ENCODE data around the gene CPED1.

Gene CPED1

DNA sequence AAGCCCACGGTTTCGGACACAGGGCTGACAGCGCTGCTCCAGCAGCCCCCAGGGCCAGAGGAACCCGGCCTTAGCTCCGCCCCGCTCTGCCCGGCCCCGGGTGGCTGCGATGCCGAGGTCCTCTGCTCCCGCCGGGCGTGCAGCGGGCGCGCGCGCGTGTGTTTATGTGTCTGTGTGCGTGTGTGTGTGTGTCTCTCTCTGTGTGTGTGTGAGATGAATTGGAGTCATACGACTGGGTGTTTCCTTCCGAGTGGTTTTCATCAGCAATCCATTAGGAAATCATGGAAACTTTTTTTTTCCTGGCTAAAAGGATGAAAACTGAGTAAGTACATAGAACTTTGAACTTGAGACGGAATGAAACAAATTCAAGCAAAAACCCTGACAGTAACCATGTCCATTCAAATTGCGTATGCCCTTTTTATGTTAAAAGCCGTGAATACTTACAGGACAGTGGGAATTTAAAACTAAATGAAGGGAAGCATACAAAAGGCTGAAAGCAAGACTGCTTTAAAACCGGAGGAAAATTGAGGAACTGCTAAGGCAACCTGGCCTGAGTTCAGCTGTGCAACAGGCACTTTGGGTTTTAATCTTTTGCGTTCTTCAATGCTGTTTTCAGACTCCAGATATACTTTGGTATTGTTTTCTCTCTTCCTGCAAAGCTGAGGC is at the start of gene CPED1:
CPED1 (plus strand) TSS at position 121 of the 666 bp plus-strand sequence. CDS start 911 bp downstream, outside the sequence.
- DNase-seq: no peak

DNA sequence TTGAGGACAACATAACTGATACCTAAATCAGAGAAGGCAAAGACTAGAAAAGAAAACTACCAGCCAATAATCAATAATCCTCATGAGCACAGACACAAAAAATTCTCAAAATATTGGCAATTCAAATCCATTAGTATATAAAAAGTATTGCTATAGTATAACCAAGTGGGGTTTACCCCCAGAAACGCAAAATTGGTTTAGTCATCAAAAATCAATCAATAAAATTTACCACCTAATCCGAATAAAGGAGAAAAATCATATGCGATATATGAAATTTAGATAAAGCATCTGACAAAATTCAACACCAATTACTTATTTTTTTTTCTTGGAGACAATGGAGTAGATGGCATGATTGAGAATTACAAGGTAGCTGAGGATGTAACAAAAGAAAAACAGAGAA is 49.2 kb upstream of the CPED1 start:
- no peak for DNase-seq

DNA sequence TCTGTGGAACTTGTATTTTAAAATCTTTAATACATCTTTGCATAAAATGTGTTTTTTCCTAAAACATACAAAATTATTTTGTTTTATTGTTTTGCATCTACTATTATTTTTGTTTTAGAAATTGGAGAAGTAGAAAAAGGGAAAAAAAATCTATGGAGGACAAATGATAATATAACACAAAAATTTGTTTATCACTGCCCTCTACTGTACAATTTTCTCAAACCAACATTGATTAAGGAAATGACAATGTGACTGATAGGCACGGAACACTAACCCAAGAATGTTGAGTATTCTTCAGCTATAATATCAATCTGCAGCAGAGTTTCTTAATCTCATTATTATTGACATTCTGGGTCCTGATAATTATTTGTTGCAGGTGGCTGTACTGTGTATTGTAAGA is 47.4 kb upstream of the CPED1 start:
- DNase-seq: no peak

DNA sequence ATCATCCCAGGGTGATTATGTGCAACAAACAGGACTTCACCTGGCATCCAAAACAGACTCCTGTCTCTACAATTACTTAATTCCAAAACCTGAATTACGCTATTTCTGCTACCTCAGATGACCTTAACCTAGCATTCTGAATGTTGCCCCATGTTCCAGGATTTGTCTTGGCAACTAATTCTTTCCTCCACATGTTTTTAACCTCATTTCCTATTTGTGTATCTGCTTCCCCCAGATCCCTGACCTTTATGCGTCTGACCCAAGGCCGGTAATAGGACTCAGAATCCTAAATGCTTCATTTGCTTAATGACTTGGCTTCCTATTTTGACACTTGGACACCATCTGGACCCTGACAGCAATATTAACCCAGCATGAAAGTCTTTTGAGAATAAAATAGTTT is 46.7 kb upstream of the CPED1 start:
- DNase-seq: no peak

DNA sequence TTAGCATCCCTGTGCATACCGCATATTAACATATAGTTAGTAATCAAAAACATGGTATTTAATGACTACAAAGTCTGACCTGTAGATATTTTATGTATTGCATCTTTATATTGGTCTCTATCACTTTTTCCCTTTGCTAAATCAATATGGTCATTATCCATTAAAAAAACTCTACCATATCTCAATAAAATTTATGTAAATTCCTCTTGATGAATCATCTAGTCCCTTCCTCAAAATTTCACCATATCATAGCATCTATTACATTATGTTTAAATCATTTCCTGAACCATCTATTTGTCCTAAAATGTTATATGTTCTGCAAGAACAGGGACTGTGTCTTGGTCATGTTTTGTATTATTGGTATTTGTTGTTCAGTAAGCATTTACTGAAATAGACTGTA is 45.6 kb upstream of the CPED1 start:
- DNase-seq: no peak

DNA sequence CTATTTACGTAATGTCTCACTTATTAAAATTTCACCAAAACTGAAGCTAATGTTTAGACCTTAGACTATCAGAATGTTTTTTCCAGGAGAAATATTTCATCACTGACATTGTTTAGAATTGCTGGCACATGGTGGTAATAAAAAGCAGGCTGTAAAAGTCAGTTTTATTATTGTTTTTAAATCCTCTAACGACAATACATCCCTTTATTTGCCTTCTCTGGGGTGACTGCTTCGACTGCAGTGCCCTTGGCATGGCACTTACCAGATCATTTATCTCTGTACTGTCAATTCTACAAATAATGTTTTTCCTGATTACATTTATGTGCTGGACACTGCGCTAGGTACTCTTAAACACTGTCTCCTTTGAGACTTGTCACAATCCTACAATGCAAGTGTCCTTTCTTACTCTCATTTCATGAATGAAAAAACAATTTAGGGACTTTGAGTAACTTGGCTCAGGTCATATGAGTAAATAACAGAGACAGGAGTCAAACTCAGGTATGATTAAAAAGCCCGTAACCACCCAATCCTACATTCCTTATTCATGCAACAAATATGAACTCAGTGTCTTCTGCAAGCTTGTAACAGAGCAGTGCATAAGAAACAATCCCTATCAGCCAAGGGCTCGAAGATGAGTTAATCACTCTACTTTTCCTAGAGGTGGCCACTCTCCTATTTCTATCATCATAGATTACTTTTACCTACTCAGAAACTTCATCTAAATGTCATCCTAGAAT is 43.5 kb upstream of the CPED1 start:
- DNase-seq: no peak

DNA sequence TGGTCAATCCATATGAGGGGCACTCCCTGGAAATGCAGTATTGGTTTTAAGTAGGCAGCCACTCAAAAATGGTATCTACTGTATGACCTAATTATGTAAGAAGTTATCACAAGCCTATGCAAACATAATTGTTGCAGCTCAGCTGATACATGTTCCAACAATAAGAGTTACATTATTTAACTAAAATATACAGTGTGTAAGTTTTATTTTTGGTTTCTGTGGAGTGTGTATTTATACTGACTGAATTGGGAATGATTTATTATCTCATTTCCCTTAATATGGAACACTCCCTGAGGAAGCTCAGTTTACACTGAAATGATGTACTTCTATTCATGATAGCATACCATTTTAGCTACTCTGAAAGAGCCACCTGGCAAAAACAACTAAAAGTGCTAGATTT is 40.5 kb upstream of the CPED1 start:
- no peak for DNase-seq

DNA sequence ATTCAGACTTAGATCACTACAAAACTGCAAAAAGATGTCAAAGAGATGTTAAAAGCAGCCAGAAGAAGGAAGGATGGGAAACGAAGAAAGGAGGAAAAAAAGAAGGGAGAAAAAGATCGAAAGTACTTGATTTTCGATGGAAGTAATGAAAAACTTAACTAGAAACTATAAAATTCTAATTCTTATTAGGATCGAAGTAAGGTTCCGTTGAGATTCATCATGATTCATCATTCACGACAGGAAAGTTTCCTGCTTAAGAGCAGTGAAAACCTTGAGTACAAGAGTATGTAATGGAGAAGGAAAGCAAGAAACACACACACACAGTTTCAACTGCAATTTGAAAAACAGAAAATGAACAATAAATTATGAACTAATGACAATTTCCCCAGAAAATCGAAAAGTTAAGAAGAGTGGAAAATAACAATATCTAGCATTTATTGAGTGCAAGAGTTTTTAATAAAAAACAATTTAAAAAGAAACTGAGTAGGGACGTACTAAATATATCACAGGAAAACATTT is 39.1 kb upstream of the CPED1 start:
- no peak for DNase-seq

DNA sequence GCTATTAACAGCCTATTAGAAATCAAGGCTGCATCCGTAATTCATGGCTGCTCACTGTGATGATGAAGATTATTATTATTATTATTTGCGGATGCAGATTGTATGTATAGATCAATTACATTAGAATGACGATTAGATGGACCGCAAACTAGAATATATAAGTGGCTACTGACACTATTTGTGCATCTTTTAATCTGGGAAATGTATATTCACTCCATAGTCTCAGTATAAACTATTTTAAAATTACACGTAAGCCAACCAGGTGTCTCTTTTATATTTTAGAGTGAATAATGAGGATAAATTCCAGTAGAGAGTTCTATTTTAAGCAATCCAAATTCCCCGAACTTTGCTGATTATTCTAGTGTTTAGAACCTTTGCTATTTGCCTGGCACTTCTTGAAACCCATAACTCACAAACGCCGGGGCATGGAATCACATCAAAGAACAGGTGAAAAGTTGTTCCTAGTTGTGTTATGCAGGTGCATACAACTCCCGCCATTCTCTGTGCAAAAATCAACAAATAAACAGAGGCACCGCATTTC is 38.4 kb upstream of the CPED1 start:
- DNase-seq: no peak

DNA sequence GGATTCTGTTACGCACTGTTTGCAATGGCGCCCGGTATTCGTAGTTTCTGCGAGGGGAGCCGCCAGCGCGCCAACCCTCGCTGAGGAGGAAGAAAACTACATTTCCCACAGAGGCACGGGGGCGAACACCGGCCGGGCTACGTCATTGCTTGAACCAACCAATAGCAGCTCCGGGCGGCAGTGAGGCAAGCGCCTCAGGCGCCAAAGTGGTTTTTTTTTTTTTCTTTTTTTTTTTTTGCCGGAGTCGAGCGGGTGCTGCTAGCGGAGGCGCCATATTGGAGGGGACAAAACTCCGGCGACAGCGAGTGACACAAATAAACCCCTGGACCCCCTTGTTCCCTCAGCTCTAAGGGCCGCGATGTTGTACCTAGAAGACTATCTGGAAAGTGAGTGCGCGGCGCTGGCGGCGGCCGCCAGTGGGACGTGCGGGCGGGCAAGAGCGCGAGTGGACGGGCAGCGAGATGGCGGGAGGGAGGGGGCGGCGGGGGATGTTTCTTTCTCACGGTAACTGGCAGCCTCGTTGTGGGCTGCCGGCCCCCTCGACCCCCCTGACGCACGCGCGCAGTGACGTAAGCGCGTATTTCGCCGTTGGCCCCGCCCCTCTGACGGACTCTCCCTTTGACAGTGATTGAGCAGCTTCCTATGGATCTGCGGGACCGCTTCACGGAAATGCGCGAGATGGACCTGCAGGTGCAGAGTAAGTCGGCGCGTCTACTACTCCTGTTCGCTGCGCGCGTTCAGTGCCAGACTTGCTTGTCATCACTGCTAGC is 37.8 kb upstream of the CPED1 start, which contains the start of gene ING3:
ING3 (plus strand) TSS at position 239 of the 770 bp plus-strand sequence; CDS start at position 359, 120 bp downstream.
- peak; percentile 97 for DNase-seq

DNA sequence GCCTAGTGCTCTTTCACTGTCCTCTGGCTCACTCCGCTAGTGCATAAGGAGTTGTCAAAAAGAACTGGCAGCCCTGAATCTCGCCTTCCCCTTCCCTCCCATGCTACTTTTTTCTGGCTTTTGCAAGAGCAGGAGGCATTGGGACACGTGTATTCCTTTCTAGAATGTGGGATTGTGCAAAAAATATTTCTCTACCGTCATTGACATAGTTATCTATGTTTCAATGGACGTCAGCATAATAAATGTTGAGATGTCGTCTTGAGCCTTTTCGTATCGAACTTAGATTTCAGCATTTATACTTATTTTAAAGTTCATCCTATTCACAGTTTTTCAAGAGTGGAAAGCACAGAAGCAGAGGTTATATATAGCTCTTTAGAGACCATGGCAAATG is 37.2 kb upstream of the CPED1 start:
- DNase-seq: no peak

DNA sequence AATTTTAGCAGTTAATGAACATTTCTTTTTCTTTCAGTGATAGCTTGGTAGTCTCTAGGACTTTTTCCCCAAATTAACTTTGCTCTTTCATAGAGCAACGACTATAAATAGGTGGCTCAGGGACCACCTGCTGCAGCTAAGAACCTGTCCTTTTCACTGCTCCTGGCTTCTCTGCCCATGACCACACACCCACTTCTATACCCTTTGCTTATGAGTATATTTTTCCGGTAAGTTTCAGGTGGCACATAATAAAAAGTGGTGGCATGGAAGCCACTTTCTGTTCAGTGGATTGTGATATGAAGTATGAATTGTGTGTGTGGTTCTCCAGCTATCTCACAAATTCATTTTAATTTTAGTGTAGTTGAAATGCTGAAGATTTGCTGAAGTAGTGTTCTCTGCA is 36.7 kb upstream of the CPED1 start:
- DNase-seq: no peak

DNA sequence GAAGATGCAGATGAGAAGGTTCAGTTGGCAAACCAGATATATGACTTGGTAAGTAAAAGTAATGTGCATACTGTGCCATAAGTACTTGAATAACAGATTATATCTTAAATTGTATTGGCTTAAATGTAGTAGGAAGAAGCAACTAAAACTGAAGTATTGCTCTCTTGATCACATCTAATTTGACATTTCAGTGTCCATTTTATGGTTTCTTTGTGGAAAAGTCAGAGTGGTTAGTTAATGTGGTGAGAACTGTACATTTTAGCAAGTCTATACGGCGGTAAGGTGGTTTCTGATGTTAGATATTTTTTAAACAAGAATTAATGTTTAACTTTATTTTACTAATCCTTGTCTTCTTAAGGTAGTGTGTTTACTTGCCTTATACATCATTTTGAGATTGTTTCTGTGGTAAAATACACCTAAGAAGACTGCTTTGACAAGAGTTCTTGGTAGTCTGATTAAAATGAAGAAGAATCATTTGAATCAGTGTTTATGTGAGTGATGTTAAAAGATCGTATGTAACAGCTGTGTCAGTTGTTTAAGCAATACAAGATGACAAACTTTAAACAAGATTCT is 32.8 kb upstream of the CPED1 start:
- DNase-seq: no peak

DNA sequence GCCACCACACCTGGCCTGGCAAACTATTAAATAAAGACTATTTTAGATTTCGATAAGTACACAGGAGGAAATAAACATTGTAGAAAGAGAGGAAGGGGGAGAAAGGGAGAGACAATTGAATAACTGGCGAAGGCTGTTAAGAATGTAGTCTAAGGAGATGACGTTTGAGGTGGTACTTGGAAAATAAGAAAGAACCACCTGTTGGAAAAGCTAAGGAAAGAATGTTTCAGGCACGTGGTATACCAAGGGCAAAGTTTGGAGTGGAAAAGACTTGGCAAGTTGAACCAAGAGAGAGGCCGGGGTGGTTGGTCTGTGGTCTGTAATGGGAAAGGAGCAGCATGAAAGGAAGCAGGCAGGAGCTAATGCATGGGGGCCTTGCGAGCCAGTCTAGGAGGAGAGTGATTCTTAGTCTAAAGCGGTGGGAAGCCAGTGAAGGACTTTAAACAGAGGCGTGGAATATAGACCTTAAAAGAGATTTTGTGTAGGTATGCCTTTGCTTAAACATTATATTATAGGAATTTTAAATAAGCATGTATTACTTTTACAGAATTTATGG is 28.5 kb upstream of the CPED1 start:
- DNase-seq: no peak

DNA sequence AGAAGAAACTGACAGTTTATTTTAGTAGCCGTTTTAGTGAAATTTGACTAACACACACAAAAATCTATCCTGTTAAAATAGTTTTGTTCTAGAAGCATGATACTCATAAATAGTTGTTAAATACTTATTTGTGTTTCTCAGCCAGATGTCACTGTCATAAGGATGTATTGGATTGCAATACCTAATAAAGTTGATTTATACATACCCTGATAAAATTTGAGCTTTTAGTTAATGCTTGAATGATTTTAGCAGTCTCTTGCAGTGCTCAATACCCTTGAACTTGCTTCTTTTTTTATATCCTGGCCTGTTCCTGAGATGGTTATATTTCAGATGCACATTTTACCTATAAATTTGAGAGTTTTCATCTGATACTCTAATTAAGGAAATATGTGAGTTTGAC is 27.8 kb upstream of the CPED1 start:
- no peak for DNase-seq

DNA sequence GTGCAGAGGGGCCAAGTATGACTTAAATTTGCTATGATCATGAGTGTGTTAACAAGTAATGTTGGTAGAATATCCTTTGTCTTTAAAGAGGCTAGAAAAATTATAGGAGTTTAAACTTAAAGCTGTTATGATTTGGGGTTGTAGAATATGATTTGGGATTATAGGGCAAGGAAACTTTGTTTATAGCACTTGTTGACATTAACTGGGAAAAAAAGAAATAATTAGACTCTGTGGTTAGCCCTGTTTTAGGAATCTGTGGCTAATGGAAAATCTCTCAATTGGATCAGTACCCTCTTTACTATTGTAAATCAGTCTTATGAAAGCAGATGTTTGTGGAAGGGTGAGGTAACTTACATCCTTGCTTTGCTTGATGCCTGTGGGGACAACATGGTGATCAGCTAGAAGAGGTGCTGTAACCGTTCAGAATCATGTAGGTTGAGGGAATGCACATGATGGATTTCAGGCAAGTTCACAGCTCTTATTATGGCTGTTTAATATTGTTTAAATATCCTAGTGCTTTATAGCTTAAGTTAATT is 26.8 kb upstream of the CPED1 start:
- no peak for DNase-seq

DNA sequence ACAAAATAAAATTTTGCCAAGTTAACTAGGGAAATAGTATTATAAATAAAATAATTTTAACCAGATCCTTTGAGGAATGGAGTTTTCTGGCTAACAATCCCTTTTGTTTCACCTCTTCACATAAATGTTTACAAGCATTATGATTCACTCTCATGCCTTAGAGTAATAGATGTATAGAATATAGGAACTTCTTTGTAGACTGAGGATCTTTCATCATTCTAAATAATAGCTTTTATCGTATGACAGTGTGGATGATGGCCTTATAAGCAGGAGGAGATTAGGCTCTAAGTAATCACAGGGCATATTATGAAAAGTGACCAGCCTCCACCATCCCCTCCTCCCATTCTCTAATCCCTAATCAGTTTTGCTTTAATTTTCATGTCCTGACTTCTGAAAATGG is 24.4 kb upstream of the CPED1 start:
- no peak for DNase-seq

DNA sequence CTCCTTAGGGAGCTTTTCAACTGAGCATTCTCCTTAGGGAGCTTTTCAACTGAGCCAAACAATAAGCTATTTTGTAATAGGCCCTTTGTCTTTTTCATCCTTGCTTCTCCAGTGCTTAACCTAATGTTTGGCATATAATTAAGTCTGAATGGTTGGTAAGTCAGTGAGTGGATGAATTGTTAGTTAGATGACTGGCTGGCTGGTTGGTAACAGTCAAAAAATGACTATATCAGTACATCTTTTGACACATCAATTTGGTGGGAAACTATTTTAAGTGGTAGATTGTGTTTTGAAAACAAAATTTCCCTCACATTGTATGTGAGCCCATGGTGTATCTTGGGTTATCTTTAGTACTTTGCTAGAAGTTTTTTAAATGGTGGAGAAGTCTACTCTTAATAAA is 21.6 kb upstream of the CPED1 start:
- DNase-seq: no peak

DNA sequence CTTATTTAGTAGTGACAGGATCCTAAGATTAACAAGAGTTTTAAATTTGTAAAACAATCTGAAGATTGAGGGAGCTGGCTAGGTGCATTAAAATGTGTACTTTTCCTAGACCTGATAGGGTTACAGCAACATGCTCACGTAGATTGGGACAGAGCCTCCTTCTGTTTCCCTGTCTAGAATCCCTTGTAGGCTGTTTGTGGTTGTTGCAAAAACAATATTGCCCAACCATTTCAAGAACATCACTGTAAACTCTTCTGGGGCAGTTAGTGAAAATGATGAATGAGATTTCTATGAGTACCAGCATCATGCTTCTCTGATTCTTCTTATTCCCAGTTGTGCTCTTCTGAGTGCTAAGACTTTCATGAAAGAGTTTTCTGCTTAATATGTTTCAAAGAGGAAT is 14.7 kb upstream of the CPED1 start:
- DNase-seq: no peak

DNA sequence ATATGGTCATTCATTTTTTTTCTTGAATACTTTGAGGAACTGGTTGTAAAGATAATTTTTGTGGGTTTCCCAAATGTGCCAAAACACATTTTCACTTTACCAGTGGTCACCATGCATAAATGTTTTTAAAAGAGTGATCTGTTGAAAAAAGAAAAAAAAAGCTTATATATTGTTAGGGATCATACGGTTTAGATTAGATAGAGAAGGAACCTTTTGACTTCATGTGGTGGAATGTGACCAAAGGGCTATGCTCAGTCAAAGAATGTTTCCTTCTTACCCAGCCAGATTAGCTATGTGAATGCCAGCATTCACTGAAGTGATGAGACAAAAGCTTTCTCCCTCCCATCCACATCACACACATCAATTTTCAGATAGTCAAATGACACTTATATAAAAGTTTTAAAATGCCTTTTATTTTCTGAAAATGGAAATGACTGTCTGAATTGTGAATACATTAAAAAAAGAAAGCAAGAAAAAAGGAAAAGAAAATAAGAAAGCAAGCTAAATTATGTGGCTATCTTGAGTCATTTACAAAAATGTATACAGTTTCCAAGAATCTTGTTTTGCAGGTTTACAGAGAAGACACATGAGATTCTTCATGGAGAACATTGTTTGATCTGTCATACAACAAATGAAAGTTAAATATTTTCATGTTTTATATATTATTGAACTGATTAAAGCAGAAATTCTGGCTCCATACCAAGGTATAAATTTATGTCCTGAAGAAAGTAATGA is 8.6 kb upstream of the CPED1 start:
- DNase-seq: no peak

DNA sequence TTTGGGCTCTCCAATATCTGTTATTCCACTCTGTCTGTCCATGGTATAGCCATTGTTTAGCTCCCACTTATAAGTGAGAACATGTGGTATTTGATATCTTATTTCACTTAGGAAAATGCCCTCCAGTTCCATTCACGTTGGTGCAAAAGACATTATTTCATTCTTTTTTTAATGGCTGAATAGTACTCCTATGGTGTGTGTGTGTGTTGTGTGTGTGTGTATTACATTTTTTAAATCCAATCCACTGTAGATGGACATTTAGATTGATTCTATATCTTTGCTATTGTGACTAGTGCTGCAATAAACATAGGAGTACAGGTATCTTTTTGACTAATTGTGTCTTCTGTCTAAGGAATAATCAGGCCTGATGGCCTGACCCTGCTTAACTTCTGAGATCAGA is 7.4 kb upstream of the CPED1 start:
- DNase-seq: no peak

Data from NCI-H2107 (cell line).